Measurements from ENCODE around the gene UGT2A1. TPM values are rescaled to one million over a fixed set of nuclear protein-coding genes. Genes with fewer than 3 reads are reported as not detected.

The UGT2A1 gene
- total RNA-seq (not detected in 2 replicates), polyA plus RNA-seq (not detected in 2 replicates), polyA minus RNA-seq (not detected in 2 replicates)
- total RNA-seq (2013) = not detected

DNA sequence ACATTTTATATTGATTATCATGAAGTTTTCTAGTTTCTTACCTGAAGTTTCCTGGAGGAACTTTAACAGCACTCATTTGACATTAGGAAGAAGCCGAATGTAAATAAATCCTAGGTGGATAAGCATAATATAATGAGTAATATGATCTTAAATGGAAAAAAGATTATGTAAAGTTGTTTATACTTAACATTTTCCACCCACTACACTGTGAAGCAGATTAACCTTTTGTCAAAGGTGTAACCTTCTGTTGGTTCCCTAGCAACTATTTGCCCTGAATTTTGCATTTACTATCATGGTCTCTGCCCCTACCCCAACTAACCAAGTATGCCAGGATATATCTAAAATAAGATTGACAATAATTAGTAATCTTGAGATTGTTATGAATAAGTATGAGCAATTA, at the start of gene UGT2A1:
UGT2A1 (minus strand) TSS at position 101 of the 400 bp plus-strand sequence. CDS start 5,603 bp downstream, outside the sequence.
- Histone ChIP-seq H3K79me2 (ENCODE audit: control insufficient read depth, insufficient read depth, low read length) (no peaks in the 10 kb centered on the region), H3K9ac (ENCODE audit: low read length) (no peak within 1 kb of the TSS), H3K27me3 (replicated peaks in 1 of 4; ENCODE audit: control extremely low read depth in 1 of 4, control insufficient read depth in 3 of 4, insufficient read depth in 4 of 4, low read length in 3 of 4) (no peaks in the 10 kb centered on the region), H3K4me3 (ENCODE audit: control extremely low read depth in 1 of 5, extremely low read depth in 1 of 5, insufficient read depth in 1 of 5, low read depth in 2 of 5, low read length in 4 of 5) (no peak within 1 kb of the TSS), H3K27ac (ENCODE audit: low read length in 2 of 2) (no peak within 1 kb of the TSS), H4K20me1 (ENCODE audit: control insufficient read depth, insufficient read depth, low read length, poor library complexity, severe bottlenecking) (no peaks in the 10 kb centered on the region), H2AFZ (ENCODE audit: insufficient read depth, low read depth, low read length, poor library complexity, severe bottlenecking) (no peak within 1 kb of the TSS), H3K4me1 (ENCODE audit: control insufficient read depth in 2 of 2, insufficient read depth in 2 of 2, low read length in 2 of 2) (no peaks in the 10 kb centered on the region), H3K36me3 (replicated peaks in 1 of 2; ENCODE audit: control extremely low read depth in 1 of 2, control insufficient read depth in 1 of 2, extremely low read depth in 1 of 2, insufficient read depth in 2 of 2, low read length in 1 of 2) (no peaks in the 10 kb centered on the region), H3K4me2 (replicated peaks; ENCODE audit: low read depth, low read length, poor library complexity, severe bottlenecking) (no peak within 1 kb of the TSS), H3K9me3 (ENCODE audit: control extremely low read depth in 1 of 3, control insufficient read depth in 2 of 3, insufficient read depth in 1 of 3, low read length in 2 of 3) (peaks cover 0 to under 1% (median 0%) of the 10 kb centered on the region in 3 donors)
- ChIA-PET POLR2A (no interaction called here), CTCF (no interaction called here)
- intact Hi-C loops (cut with micrococcal nuclease) = no loop called here
- Mint-ChIP-seq H3K9me3 (ENCODE audit: insufficient read depth) (no peaks in the 10 kb centered on the region), H3K4me3 (no peak within 1 kb of the TSS), H3K27me3 (no peaks in the 10 kb centered on the region), H3K27ac (no peak within 1 kb of the TSS), H3K4me1 (no peaks in the 10 kb centered on the region)
- WGBS (ENCODE audit: insufficient coverage) = no CpG with 5 or more reads among the region's 1 CpG
- TF ChIP-seq, protein P1, sequence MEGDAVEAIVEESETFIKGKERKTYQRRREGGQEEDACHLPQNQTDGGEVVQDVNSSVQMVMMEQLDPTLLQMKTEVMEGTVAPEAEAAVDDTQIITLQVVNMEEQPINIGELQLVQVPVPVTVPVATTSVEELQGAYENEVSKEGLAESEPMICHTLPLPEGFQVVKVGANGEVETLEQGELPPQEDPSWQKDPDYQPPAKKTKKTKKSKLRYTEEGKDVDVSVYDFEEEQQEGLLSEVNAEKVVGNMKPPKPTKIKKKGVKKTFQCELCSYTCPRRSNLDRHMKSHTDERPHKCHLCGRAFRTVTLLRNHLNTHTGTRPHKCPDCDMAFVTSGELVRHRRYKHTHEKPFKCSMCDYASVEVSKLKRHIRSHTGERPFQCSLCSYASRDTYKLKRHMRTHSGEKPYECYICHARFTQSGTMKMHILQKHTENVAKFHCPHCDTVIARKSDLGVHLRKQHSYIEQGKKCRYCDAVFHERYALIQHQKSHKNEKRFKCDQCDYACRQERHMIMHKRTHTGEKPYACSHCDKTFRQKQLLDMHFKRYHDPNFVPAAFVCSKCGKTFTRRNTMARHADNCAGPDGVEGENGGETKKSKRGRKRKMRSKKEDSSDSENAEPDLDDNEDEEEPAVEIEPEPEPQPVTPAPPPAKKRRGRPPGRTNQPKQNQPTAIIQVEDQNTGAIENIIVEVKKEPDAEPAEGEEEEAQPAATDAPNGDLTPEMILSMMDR (IDR thresholded peaks at IDR 0.05) = no peak
- no peak for TF ChIP-seq EZH2 (IDR thresholded peaks at IDR 0.05; ENCODE audit: borderline replicate concordance, insufficient read depth, low read depth, low read length, poor library complexity, severe bottlenecking)
- ATAC-seq (ENCODE audit: low read depth) (no peak), DNase-seq (no peak)

DNA sequence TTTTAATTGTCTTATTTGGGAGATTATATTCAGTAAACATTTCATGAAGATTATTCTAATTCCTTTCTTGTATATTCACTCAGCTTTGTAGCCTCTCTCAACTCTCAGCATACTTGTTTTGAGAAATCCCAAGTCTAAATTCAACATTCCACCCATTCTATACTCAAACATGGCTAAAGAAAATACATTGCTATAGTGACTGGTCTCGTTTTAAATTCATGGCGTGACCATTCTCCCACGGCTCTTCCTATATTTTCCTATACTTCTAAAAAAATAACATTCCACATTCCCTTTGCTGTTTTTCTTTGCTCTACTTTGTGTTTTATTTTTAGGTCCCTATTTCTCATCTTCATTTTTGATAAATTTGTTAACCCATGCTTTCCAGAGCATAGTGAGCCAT, 49.2 kb upstream of the UGT2A1 start:
- CTCF ChIA-PET = no interaction called here
- intact Hi-C loops (cut with micrococcal nuclease) = no loop called here
- TF ChIP-seq, protein P1 (IDR thresholded peaks at IDR 0.05) = no peak
- TF ChIP-seq EZH2 (IDR thresholded peaks at IDR 0.05; ENCODE audit: borderline replicate concordance, insufficient read depth, low read depth, low read length, poor library complexity, severe bottlenecking) = no peak
- no peaks in the 10 kb centered on the region for H3K9me3 ChIP-seq (ENCODE audit: control extremely low read depth in 1 of 3, control insufficient read depth in 2 of 3, insufficient read depth in 1 of 3, low read length in 2 of 3)
- H3K4me1 Mint-ChIP-seq = no peaks in the 10 kb centered on the region
- no peak overlapping the region for H3K4me2 ChIP-seq (replicated peaks; ENCODE audit: low read depth, low read length, poor library complexity, severe bottlenecking)
- H3K4me3 Mint-ChIP-seq = no peak overlapping the region
- H3K27ac Mint-ChIP-seq = no peak overlapping the region
- H3K4me3 ChIP-seq (ENCODE audit: control extremely low read depth in 1 of 5, extremely low read depth in 1 of 5, insufficient read depth in 1 of 5, low read depth in 2 of 5, low read length in 4 of 5) = no peak overlapping the region
- no CpG with 5 or more reads among the region's 3 CpGs for WGBS (ENCODE audit: insufficient coverage)
- H4K20me1 ChIP-seq (ENCODE audit: control insufficient read depth, insufficient read depth, low read length, poor library complexity, severe bottlenecking) = no peaks in the 10 kb centered on the region
- no peaks in the 10 kb centered on the region for H3K79me2 ChIP-seq (ENCODE audit: control insufficient read depth, insufficient read depth, low read length)
- H3K9ac ChIP-seq (ENCODE audit: low read length) = no peak overlapping the region
- H3K9me3 Mint-ChIP-seq (ENCODE audit: insufficient read depth) = no peaks in the 10 kb centered on the region
- no peak overlapping the region for H2AFZ ChIP-seq (ENCODE audit: insufficient read depth, low read depth, low read length, poor library complexity, severe bottlenecking)
- POLR2A ChIA-PET = no interaction called here
- H3K36me3 ChIP-seq (replicated peaks in 1 of 2; ENCODE audit: control extremely low read depth in 1 of 2, control insufficient read depth in 1 of 2, extremely low read depth in 1 of 2, insufficient read depth in 2 of 2, low read length in 1 of 2) = no peaks in the 10 kb centered on the region
- no peak for ATAC-seq (ENCODE audit: low read depth)
- DNase-seq = no peak
- H3K27me3 ChIP-seq (replicated peaks in 1 of 4; ENCODE audit: control extremely low read depth in 1 of 4, control insufficient read depth in 3 of 4, insufficient read depth in 4 of 4, low read length in 3 of 4) = no peaks in the 10 kb centered on the region
- no peaks in the 10 kb centered on the region for H3K27me3 Mint-ChIP-seq
- no peak overlapping the region for H3K27ac ChIP-seq (ENCODE audit: low read length in 2 of 2)
- no peaks in the 10 kb centered on the region for H3K4me1 ChIP-seq (ENCODE audit: control insufficient read depth in 2 of 2, insufficient read depth in 2 of 2, low read length in 2 of 2)

All from B cell (primary cell).